Stimulated activated CD4-positive, alpha-beta T cell treated with anti-CD3 and anti-CD28 coated beads, TNF-alpha, amount 100 ng/mL, for 4 hours (primary cell): ENCODE measurements around the gene CEP192.

Experiments
- DNase-seq, 3 experiments: peaks; one replicate each; pipeline ENCODE4 v3.0.0-alpha.2; 2020; ENCODE audit warnings: low read depth in 3 of 3

CEP192 gene

GRCh38 chr18:13101659-13102197 lies 110.6 kb downstream of the CEP192 start:
- DNase-seq, result no peak

GRCh38 chr18:13103366-13103765 lies 112.2 kb downstream of the CEP192 start:
- no peak for DNase-seq

GRCh38 chr18:13105059-13105458 lies 113.9 kb downstream of the CEP192 start:
- no peak for DNase-seq

- DNase-seq, result no peak
These were observed 115.9 kb downstream of the CEP192 start for GRCh38 chr18:13107074-13107473.

- DNase-seq, result no peak
These were observed 117.2 kb downstream of the CEP192 start for GRCh38 chr18:13108330-13108729.

GRCh38 chr18:13110559-13110958 lies 119.4 kb downstream of the CEP192 start:
- DNase-seq, result no peak

- no peak for DNase-seq
These were observed 121.8 kb downstream of the CEP192 start for GRCh38 chr18:13112982-13113381.

- DNase-seq, result no peak
These were observed 129.1 kb downstream of the CEP192 start for GRCh38 chr18:13120255-13120654.

- DNase-seq, result no peak
These were observed 129.8 kb downstream of the CEP192 start for GRCh38 chr18:13120983-13121441.

- no peak for DNase-seq
These were observed 133.2 kb downstream of the CEP192 start for GRCh38 chr18:13124411-13124810.

- no peak for DNase-seq
These were observed 134.0 kb downstream of the CEP192 start for GRCh38 chr18:13125191-13125590.

GRCh38 chr18:13126966-13127598 lies 135.9 kb downstream of the CEP192 start:
- DNase-seq, result no peak

GRCh38 chr18:13131283-13131682 lies 140.1 kb downstream of the CEP192 start:
- no peak for DNase-seq

- no peak for DNase-seq
These were observed 143.6 kb downstream of the CEP192 start for GRCh38 chr18:13134551-13135401.

GRCh38 chr18:13136056-13136903 lies 145.1 kb downstream of the CEP192 start:
- DNase-seq, result no peak

- DNase-seq, result no peak
These were observed 145.9 kb downstream of the CEP192 start for GRCh38 chr18:13136904-13137669.

- DNase-seq, result peak in 2 of 3 experiments; percentile 35 to 52
These were observed 146.7 kb downstream of the CEP192 start for GRCh38 chr18:13137670-13138419.

- DNase-seq, result no peak
These were observed 147.4 kb downstream of the CEP192 start for GRCh38 chr18:13138420-13139139.

- DNase-seq, result no peak
These were observed 148.8 kb downstream of the CEP192 start for GRCh38 chr18:13139885-13140450.
